GM18868 (cell line): Measurements from ENCODE around the gene SLC38A7.
"Not testable (repeated sequence)": the region's sequence is repeated elsewhere in the genome, so short reads cannot be mapped to it uniquely, and the experiment has no call there.

Experiments used
- ATAC-seq: cut with Tn5 transposase; IDR thresholded peaks from one replicate; pipeline ENCODE4 v1.9.1; 2021; ENCODE audit warnings: mild to moderate bottlenecking, moderate library complexity; ENCODE audit not compliant: unreplicated experiment

The SLC38A7 gene

DNA sequence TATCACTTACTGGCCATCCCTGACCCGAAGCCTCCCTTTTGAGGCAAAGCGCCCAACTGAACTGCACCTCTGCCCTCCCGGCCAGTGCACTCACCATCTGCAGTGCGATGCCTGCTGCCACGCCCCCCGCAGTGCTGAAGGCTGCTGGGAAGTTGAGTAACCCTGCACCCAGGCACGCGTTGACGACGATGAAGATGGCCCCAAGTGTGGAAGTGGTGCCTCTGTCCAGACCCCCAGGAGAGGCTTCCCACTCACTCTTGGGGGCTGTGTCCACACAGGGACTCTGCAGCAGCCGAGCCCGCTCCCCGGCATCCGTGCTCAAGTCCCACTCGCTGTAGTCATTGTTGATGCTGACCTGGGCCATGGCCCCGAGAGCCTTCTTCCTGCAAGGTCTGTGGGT lies 4.8 kb downstream of the SLC38A7 start:
- no peak for ATAC-seq

DNA sequence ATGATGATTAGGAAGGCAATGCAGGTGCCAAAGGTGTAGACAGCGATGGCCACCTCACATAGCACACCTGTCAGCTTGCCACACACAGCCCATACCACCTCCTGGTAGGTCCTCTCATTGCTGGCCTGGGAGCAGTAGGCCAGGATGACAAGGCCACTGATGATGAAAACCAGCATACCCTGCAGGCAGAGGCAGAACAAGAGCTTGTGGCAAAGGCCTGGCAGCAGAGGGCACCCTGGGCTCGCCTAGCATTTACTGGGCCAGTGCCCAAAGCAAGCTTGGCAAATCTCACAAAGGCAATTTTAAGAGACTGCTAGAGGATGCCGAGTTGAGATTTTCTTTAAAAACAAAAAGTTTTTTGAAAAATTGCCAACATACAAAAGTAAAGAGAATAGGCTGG lies 5.9 kb downstream of the SLC38A7 start:
- no peak for ATAC-seq

DNA sequence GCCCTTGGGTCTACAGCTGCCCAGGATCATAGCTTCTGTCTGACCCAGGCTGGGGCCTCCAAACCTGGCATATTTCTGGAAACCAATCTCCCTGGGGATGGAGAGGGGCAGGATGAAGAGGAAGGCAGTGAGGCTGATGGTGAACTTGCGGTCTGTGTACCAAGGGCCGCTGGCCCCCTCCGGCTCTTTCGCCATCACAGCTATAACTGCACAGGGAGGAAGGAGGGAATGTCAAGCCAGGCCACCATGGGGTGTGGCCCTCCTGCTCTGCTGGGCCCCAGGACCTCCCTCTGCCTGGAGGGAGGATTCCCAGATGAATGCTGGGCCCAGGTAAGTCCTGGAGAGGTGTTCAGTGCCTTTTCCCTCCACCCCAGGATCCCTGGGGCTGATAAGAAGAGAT lies 6.3 kb downstream of the SLC38A7 start:
- ATAC-seq = no peak

DNA sequence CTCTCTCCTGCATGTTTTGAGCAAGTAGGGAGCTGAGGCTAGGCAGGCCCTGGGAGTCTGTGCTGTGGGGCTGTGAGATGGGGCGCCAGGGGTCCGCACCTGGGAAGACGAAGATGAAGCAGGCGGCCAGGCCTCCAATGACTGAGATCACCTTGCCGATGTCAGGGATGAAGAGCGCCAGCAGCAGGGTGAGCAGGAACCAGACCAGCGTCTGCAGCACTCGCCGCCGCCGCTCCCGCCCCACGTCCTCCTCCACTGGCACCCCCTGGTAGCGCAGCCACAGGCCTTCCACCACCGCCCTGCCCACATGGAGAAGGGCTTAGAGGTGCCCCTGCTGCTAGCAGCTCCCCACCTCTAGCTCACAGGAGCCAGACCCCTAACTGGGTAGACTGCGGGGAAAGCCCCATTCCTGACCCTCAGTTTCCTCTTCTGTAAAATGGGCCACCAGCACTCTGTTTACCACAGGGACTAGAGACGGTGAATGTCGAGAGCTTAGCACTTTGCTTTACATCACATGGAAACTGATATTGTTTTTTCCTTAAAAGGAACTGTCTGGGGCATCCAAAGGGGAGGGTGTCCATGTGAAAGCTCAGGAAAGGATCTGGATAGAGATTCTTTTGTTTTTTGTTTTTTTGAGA lies 13.5 kb downstream of the SLC38A7 start:
- no peak for ATAC-seq

DNA sequence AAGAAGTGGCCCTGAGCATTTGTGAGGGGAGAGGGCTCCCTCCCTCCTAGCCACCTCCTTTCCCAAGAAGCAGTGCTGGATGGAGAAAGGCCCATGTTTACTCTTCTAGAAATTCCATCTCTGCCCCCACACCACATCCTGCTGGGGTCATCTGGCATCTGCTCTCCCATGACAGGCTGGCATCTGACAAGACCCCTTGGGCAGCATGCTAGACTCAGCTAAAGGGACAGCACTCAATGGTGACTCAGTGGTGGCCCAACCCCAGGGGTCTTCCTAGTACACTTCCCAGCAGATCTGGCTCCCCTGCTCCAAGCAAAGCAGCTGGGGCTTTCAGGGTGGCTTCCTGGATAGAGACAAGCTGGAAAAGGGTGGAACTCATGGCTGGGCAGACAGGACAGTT lies 14.4 kb downstream of the SLC38A7 start:
- ATAC-seq = no peak

DNA sequence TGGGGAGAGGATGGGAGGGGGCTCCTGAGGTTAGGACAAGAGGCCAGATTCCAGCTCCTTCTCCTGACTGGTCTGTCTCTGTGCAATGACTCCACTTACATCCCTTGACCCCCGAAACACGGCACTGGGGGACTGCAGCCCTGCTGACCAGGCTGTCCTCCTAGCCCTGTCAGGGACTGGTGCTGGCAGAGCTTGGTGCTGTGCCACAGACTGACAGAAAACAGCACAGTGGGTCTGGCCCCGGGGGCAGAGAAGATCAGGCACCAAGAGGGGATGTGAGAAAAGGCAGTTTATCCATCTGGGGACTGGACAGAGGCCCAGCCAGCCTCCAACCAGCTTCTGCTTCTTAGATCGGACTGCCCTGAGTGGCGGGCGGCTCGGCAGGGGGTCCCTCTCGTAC lies 19.4 kb downstream of the SLC38A7 start:
- no peak for ATAC-seq

DNA sequence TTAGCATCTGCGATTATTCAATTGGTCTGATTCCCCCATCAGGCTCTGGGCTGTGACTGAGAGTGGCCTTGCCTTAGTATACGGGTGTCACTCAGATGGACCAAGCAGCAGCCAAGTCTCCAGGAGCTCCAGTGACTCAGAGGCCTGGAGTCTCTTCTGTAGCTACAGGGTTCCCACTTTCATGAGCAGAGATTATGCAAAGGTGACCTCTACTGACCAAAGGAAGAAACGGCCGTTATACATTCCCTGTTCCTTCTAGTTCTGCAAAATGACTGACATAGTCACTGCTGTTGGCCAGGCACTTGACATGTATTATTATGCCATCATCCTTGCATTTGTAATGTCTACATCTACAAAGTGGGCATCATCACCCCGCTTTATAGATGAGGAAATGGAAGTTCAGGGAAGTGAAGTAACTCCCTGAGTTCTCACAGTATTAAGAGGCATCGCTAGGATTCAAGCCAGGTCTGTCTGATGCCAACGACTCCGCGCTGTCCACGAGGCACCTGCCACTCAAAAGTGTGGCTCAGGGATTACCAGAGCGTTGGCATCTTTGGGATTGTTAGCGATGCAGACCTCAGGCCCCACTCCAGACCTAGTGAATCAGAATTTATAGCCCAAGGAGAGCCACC lies 23.3 kb downstream of the SLC38A7 start:
- ATAC-seq = peak; percentile 78

DNA sequence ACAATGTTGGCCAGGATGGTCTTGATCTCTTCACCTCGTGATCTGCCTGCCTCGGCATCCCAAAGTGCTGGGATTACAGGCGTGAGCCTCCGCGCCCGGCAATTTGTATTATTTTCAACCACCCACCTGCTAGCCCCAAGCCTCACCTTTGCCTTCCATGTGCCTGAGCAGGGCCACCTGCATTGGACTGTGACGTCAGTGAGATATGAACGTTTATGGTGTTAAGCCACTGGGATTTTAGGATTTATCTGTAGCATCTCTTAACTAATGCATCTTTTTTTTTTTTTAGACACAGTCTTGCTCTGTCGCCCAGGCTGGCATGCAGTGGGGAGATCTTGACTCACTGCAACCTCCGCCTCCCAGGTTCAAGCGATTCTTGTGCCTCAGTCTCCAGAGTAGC lies 24.7 kb downstream of the SLC38A7 start:
- not testable (repeated sequence) for ATAC-seq

DNA sequence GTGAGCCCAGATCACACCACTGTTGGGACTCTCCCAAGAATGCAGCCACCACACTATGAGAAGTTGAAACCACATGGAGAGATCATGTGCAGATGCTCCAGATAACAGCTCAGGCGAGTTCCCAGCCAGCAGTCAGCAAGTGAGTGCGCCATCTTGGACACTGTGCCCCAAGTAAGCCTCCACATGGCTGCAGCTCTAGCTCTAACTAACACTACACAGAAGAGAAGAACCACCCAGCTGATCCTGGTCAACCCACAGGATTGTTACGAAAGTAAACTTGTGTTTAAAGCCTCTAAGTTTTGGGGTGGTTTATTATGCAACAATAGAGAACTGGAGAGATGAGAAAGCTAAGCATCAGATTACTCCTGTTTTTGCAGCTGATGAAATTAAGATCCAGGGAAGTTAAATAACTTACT lies 25.8 kb downstream of the SLC38A7 start:
- ATAC-seq = no peak

DNA sequence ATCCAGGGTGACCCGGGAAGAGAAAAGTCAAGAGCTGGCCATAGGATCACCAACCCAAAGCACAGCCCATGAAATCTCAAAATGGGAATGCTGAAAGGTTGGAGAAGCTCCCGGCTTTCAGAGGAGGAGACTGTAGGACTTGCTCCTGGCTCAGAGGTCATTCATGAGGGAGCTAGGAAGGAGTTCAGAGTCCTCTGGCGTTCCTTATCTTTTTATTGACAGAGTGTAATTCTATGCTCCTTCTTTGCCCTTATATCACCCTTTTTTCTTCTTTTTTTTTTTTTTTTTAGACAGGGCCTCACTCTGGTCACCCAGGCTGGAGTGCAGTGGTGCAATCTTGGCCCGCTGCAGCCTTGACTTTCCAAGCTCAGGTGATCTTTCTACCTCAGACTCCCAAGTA lies 27.7 kb downstream of the SLC38A7 start:
- ATAC-seq = no peak

DNA sequence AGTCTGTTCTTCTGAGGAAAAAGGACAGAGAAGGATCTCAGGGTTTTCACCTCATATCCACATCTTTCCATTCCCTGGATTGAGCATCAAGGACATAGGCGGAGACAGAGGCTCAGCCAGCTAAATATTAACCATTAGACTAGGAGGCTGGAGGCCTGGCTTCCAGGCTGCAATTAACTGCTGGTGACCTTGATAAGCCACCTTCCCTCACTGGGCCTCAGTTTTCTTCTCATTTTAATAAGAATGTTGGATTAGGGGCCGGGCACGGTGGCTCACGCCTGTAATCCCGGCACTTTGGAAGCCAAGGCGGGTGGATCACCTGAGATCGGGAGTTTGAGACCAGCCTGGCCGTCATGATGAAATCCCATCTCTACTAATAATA lies 29.4 kb downstream of the SLC38A7 start:
- no peak for ATAC-seq

DNA sequence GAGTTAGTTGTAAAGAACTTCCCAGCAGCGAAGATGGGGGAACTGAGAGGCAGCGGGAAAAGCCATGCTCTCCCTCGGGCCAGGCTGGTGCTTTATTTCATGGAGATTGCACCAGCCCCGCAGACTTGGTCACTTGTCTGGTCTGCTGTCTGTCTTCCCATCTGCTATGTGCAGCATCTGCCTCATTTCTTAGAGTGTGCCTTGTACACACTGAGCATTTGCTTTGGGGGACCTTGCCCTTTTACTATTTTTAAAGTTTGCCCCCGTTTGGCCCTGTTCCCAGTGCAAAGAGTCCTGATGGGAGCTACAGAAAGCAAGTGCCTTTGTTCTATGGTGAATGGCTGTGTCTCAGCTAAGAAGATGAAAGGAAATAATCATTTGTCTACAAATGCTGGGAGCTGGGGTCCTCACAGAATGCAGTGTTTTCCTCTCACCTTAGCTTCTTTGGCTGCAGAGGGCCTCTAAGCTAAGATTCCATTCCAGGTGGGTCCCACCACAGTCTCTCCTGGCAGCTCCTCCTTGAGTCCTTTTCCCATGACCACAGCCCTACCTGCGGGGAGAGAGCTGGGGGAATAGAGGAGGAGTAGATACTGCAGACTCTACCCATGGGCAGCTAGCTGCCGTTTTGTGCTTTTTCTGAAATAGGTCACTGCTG lies 29.9 kb downstream of the SLC38A7 start:
- no peak for ATAC-seq

DNA sequence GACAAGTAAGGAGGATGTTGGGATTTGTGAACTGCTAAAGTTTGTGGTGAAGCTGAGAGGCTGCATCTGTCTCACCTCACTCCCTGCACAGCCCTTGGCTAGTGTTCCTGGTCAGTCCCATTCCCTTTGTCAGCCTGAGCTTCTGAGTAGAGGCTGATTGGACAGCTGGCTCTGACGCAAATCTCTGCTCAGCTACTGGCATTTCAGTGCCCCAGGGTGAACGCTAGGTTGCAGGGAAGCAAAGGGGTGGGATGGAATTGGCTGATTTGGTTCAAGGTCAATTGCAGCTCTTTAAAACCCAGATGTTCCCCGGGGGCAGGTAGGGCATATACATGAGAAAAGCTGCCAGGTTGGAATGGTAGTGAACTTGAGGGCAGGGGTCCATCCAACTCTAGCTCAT lies 31.8 kb downstream of the SLC38A7 start:
- ATAC-seq = no peak

DNA sequence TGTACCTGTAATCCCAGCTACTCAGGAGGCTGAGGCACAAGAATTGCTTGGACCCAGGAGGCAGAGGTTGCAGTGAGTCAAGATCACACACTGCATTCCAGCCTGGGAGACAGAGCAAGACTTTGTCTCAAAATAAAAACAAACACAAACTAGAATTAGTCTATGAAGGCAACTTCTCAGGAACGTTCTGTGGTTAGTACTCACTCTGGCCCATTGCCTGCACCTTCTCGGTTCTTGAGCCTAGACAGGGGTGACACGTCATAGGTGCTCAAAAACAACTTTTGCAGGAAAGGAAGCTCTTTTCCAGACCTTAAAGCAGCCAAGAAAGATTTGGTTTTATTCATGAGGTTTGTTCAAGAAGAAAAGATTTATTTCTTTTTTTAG lies 32.6 kb downstream of the SLC38A7 start:
- no peak for ATAC-seq

DNA sequence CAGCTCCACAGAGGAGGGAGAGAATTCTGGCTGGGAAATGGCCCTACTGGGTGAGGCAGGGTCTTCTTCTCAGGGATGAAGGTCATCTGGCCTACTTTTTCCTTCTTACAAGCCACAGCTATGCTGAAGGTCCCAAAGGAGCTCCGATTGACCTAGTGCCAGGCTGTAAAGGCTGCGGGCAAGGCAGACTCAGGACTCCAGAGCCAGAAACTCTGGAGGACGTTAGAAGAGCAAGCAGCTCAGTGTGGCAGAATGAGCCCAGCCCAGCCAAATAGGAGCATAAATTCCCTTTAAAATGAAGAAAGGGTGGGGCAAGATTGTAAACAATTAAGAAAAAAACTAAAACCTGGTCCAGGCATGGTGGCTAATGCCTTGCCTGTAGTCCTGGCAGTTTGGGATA lies 34.9 kb downstream of the SLC38A7 start:
- ATAC-seq = no peak

DNA sequence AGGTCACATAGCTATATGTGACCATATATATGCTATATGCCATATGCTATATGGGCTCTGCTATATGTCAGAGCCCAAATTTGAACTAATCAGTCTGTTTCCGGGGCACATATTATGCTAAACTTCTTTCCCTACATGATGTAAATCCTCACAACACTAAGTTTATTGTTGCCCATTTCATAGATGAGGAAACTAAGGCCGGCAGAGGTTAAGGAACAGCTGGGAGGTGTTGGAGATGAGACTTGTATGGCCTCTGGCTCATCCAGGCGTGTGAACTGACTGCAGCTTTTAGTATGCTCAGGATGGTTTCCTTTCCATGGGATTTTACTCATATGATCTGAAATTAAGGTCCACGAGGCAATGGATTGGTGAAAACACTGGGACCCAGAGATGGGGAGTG lies 37.5 kb downstream of the SLC38A7 start:
- no peak for ATAC-seq

DNA sequence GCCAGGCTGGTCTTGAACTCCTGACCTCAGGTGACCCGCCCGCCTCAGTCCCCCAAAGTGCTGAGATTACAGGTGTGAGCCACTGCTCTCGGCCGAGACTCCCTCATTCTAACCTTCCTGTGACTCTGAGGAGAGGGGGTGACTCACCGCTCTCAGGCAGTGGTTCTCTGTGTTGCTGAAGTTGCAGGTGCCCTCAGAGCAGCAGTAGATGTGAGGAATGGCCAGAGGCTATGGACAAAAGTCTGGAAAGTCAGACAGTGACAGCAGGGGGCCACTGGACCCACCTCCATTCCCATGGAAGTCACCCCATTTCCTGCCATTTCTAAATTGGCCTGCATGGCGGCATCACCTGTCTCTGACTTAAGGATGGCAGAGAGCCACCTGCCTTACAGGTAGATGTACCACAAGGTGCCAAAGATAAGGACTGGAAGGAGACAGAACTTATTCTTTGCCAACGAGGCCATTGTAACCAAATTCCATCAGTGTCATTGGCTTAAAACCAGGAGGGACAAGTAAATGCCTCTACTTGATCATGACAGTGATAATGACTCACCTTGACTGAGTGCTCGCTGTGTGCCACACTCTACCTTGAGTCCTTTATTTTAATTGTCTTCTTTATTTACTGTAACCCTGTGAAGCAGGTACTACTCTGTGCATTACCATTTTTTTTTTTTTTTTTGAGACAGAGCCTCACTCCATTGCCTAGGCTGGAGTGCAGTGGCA lies 39.6 kb downstream of the SLC38A7 start:
- ATAC-seq = no peak

DNA sequence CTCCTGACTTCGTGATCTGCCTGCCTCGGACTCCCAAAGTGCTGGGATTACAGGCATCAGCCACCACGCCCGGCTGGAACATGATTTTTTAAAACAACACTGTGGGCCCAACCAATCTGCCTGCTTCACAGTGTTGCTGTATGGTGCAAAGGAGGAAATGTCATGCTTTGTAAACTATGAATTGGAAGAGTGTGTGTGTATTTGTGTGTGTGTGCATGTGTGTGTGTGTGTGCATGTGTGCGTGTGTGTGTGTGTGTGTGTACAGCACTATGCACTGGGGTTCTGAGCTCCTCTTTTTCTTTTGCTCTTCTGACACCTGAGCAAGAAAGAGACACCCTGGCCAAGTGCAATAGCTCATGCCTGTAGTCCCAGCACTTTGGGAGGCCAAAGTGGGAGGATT lies 40.5 kb downstream of the SLC38A7 start:
- no peak for ATAC-seq

DNA sequence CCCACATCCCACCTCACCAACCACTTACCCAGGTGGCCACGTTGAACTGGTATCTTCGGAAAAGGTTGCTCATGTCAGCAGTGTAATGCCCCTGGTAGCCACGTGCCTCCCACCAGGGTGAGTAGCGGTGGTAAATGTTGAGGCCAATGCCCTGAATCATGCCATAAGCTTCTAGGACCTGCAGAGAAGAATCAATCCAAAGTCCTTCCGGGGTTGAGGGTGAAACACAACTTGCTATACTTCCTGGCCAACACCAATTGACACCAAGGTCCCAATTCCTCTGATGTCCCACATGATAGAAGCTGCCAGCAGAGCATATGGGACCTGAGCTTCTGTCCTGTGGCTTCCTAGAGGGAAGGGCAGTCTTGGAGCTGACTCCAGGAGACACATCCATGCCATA lies 43.6 kb downstream of the SLC38A7 start:
- ATAC-seq = no peak

DNA sequence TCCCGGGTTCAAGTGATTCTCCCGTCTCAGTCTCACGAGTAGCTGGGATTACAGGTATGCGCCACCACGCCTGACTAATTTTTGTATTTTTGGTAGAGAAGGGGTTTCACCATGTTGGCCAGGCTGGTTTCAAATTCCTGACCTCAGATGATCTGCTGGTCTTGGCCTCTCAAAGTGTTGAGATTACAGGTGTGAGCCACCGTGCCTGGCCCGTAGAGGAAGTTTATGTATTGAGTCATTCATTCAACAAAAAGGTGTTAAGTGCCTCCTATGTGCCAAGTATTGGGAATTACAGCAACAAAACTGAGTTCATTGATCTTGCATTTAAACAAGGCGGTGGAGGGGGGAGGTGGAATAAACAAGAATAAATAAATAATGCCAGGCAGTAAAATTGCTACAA lies 44.7 kb downstream of the SLC38A7 start:
- no peak for ATAC-seq

DNA sequence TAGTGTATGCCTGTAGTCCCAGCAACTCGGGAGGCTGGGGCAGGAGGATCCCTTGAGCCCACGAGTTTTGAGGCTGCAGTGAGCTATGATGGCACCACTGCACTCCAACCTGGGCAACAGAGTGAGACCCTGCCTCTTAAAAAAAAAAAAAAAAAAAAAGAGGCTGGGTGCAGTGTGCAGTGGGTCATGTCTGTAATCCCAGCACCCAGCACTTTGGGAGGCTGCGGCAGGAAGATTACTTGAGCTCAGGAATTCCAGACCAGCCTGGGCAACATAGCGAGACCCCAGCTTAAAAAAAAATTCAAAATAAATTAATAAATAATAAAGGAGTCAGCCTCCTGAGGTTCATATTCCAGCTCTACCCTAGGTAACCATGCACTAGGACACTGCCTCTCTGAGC lies 45.3 kb downstream of the SLC38A7 start:
- ATAC-seq = no peak
